A673 (cell line): ENCODE measurements around the gene IL1RAPL2. TPM values are rescaled to one million over a fixed set of nuclear protein-coding genes. Genes with fewer than 3 reads are reported as not detected.
"Not testable (repeated sequence)": the region's sequence is repeated elsewhere in the genome, so short reads cannot be mapped to it uniquely, and the experiment has no call there.

Source experiments
- BruUV-seq: library from RNA; stranded (reverse); fragments of 400-500 nt; replicated peaks from 2 replicates; lab custom pipeline; 2021; lab: Mats Ljungman, UMichigan
- CTCF ChIA-PET: fragments of 300-600 bp; sonication (Branson Sonifier 250); formaldehyde crosslinking; loops from one replicate; lab custom pipeline; 2022; ENCODE audit warnings: antibody characterized with exemption; lab: Charles Lee
- POLR2A ChIA-PET: fragments of 300-600 bp; sonication (Branson Sonifier 250); formaldehyde crosslinking; loops from one replicate; lab custom pipeline; 2022; ENCODE audit warnings: antibody characterized with exemption; ENCODE audit not compliant: low non-redundant PET; lab: Charles Lee
- DNase-seq: peaks from one replicate; pipeline ENCODE4 v3.0.0-alpha.2; 2015; ENCODE audit warnings: low spot score
- H3K27ac ChIP-seq: fragments of 200-600 bp; sonication (generic); 2 replicates; pipeline ENCODE4 v1.5.1; 2016; ENCODE audit warnings: mixed run types, low read depth, mild to moderate bottlenecking, mixed read lengths, antibody characterized with exemption, low read length; ENCODE audit not compliant: poor library complexity, severe bottlenecking
- H3K27me3 ChIP-seq: fragments of 200-600 bp; sonication (generic); replicated peaks from 2 replicates; pipeline ENCODE4 v1.6.1; 2017; ENCODE audit warnings: mixed run types, low read depth, mild to moderate bottlenecking, mixed read lengths, antibody characterized with exemption, low read length; ENCODE audit not compliant: insufficient read depth, poor library complexity
- H3K36me3 ChIP-seq: fragments of 200-600 bp; sonication (generic); 2 replicates; pipeline ENCODE4 v1.6.1; 2016; ENCODE audit warnings: mixed run types, mild to moderate bottlenecking, mixed read lengths, antibody characterized with exemption, low read length; ENCODE audit not compliant: insufficient read depth, poor library complexity, severe bottlenecking
- H3K4me1 ChIP-seq: fragments of 200-600 bp; sonication (generic); 2 replicates; pipeline ENCODE4 v1.6.1; 2017; ENCODE audit warnings: mixed run types, mild to moderate bottlenecking, mixed read lengths, antibody characterized with exemption, low read length; ENCODE audit not compliant: insufficient read depth, poor library complexity, severe bottlenecking
- H3K4me3 ChIP-seq: fragments of 200-600 bp; sonication (generic); 2 replicates; pipeline ENCODE4 v1.5.1; 2016; ENCODE audit warnings: low read depth, mixed run types, mild to moderate bottlenecking, mixed read lengths, low read length; ENCODE audit not compliant: poor library complexity, severe bottlenecking
- H3K9me3 ChIP-seq: fragments of 200-600 bp; sonication (generic); 2 replicates; pipeline ENCODE4 v1.6.1; 2016; ENCODE audit warnings: mixed run types, low read depth, mild to moderate bottlenecking, mixed read lengths, antibody characterized with exemption, low read length; ENCODE audit not compliant: poor library complexity, severe bottlenecking
- CTCF ChIP-seq: fragments of 300-800, 200-600 bp; sonication (generic); conservative IDR thresholded peaks from 2 replicates; pipeline ENCODE4 v1.5.1; 2017; ENCODE audit warnings: low read depth, mild to moderate bottlenecking, antibody characterized with exemption, low read length, moderate library complexity, mixed read lengths
- EZH2 ChIP-seq: fragments of 200-600 bp; sonication (generic); IDR thresholded peaks from 2 replicates; pipeline ENCODE4 v1.6.1; 2017; ENCODE audit warnings: borderline replicate concordance, low read depth, mild to moderate bottlenecking, mixed read lengths, antibody characterized with exemption, low read length; ENCODE audit not compliant: poor library complexity, severe bottlenecking
- intact Hi-C: fragments of 100-400 bp; cut with micrococcal nuclease; formaldehyde crosslinking; loops from one replicate; pipeline ENCODE4 v1.10.0; 2022; ENCODE audit not compliant: unreplicated experiment
- total RNA-seq: library from RNA; stranded (reverse); gene quantifications from 2 replicates; pipeline ENCODE4 v1.2.3, GENCODE V29; 2021

Gene IL1RAPL2
- total RNA-seq, 1 experiment from 2014 or later = not detected

DNA sequence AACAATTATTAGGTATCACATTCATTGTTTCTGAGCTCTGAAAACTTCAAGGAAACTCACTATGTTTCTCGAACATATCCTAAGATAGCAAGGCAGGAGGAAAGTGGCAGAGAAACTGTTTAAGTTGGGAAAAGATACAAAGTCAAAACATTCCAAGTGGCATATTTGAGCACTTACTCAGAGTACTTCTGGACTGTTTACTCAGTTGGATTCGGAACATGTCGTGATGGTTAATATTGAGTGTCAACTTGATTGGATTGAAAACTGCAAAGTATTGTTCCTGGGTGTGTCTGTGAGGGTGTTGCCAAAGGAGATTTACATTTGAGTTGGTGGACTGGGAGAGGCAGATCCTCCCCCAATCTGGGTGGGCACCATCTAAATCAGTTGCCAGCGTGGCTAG lies 298.3 kb downstream of the IL1RAPL2 start:
- Histone ChIP-seq H3K27me3 (no peaks in the 10 kb centered on the region), H3K36me3 (no peaks in the 10 kb centered on the region), H3K27ac (no peak overlapping the region), H3K4me1 (no peaks in the 10 kb centered on the region), H3K4me3 (no peak overlapping the region), H3K9me3 (no peaks in the 10 kb centered on the region)
- TF ChIP-seq EZH2 (no peak), CTCF (no peak)
- ChIA-PET CTCF (no interaction called here), POLR2A (no interaction called here)
- intact Hi-C loops = no loop called here
- BruUV-seq = no TSS peak
- DNase-seq = no peak

DNA sequence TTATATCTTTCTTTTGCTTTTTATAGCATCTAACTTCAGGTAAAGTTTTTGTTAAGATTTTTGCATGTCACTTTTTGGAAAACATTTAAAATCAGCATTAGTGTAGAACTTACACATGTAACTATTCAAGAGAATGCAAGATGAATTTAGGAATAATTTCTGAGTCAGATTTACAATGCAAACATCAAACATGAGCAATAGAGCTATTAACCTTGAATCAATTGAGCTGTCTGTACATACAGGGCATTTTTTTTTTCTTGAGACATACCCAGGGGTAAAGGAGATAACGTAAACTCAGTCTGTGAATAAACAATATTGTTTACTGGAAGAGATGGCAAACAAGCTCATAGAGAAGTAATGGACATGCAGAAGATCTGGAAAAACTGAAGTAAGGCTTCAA lies 311.5 kb downstream of the IL1RAPL2 start:
- intact Hi-C loops = no loop called here
- Histone ChIP-seq H3K4me3 (no peak overlapping the region), H3K36me3 (no peaks in the 10 kb centered on the region), H3K4me1 (no peaks in the 10 kb centered on the region), H3K27me3 (no peaks in the 10 kb centered on the region), H3K9me3 (no peaks in the 10 kb centered on the region), H3K27ac (no peak overlapping the region)
- no TSS peak for BruUV-seq
- TF ChIP-seq EZH2 (no peak), CTCF (no peak)
- POLR2A ChIA-PET = no interaction called here
- CTCF ChIA-PET = no interaction called here
- no peak for DNase-seq

DNA sequence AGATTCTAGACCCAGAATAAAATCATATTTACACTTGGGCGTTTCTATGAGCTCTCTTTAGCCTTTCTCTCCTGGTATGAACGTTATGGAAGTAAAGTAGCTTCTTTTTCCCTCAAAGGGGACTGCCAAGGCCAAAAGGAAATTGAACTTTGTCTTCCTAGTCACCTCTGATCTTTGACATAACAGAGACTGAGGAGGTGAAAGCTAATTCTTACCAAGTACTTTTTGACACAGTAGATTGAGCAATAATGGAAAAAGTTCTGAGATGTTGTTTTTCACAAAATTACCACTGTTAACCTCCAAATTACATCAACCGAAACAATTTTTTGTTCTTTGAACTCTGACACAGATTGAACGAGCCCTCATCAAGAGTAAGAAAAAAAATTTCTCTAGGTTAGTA lies 336.1 kb downstream of the IL1RAPL2 start:
- no TSS peak for BruUV-seq
- no peak overlapping the region for H3K27ac ChIP-seq
- H3K4me3 ChIP-seq = no peak overlapping the region
- no peaks in the 10 kb centered on the region for H3K36me3 ChIP-seq
- H3K9me3 ChIP-seq = no peaks in the 10 kb centered on the region
- TF ChIP-seq EZH2 = no peak
- no peak for TF ChIP-seq CTCF
- ChIA-PET POLR2A (no interaction called here), CTCF (no interaction called here)
- H3K4me1 ChIP-seq = no peaks in the 10 kb centered on the region
- no peak for DNase-seq
- intact Hi-C loops = no loop called here
- H3K27me3 ChIP-seq = no peaks in the 10 kb centered on the region

DNA sequence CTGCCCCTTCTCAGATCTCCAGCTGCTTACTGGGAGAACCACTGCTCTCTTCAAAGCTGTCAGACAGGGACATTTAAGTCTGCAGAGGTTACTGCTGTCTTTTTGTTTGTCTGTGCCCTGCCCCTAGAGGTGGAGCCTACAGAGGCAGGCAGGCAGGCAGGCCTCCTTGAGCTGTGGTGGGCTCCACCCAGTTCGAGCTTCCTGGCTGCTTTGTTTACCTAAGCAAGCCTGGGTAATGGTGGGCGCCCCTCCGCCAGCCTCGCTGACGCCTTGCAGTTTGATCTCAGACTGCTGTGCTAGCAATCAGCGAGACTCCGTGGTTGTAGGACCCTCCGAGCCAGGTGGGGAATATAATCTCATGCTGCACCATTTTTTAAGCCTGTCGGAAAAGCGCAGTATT lies 343.7 kb downstream of the IL1RAPL2 start:
- CTCF ChIA-PET, H3K4me3 ChIP-seq, intact Hi-C loops: not testable (repeated sequence)

More for the DNA sequence above, 343.7 kb downstream of the IL1RAPL2 start:
- H3K9me3 ChIP-seq, H3K27me3 ChIP-seq, DNase-seq, POLR2A ChIA-PET, BruUV-seq, H3K27ac ChIP-seq, H3K36me3 ChIP-seq, H3K4me1 ChIP-seq: not testable (repeated sequence)
